CD1c-positive myeloid dendritic cell (primary cell): ENCODE results near the gene CLDN18.
A peak's percentile ranks its signal among the peaks of the same experiment; 100 is the strongest.

Experiments
- DNase-seq: peaks from one replicate; pipeline ENCODE4 v3.0.0-alpha.2; 2016; ENCODE audit errors: extremely low spot score

The CLDN18 gene

GRCh38 chr3:138009476-138010272 lies at the start of gene CLDN18:
Gene CLDN18 (plus strand): TSS chr3:138010165. CDS start chr3:138010226, 61 bp downstream.
- DNase-seq, result no peak

- no peak for DNase-seq
Measured at GRCh38 chr3:137962251-137962650, 47.7 kb upstream of the CLDN18 start.

- no peak for DNase-seq
Measured at GRCh38 chr3:137963463-137963862, 46.5 kb upstream of the CLDN18 start.

GRCh38 chr3:137970914-137971831 lies 38.8 kb upstream of the CLDN18 start:
- peak; percentile 47 for DNase-seq

- DNase-seq, result no peak
Measured at GRCh38 chr3:137972396-137972795, 37.6 kb upstream of the CLDN18 start.

GRCh38 chr3:137978328-137978727 lies 31.6 kb upstream of the CLDN18 start:
- no peak for DNase-seq

- no peak for DNase-seq
Measured at GRCh38 chr3:137987723-137988122, 22.2 kb upstream of the CLDN18 start.

GRCh38 chr3:137988152-137988551 lies 21.8 kb upstream of the CLDN18 start:
- no peak for DNase-seq

- no peak for DNase-seq
Measured at GRCh38 chr3:137988982-137989381, 21.0 kb upstream of the CLDN18 start.

GRCh38 chr3:137990427-137990826 lies 19.5 kb upstream of the CLDN18 start:
- DNase-seq, result no peak

- no peak for DNase-seq
Measured at GRCh38 chr3:137992592-137992991, 17.4 kb upstream of the CLDN18 start.

- DNase-seq, result no peak
Measured at GRCh38 chr3:137998121-137999042, 11.6 kb upstream of the CLDN18 start.

GRCh38 chr3:138003069-138003468 lies 6.9 kb upstream of the CLDN18 start:
- DNase-seq, result no peak

- DNase-seq, result no peak
Measured at GRCh38 chr3:138005627-138006026, 4.3 kb upstream of the CLDN18 start.

GRCh38 chr3:138007898-138008297 lies 2.1 kb upstream of the CLDN18 start:
- DNase-seq, result no peak

GRCh38 chr3:138010273-138010590 lies 267 bp downstream of the CLDN18 start:
- DNase-seq, result no peak

GRCh38 chr3:138011722-138012121 lies 1.8 kb downstream of the CLDN18 start:
- DNase-seq, result no peak

- DNase-seq, result no peak
Measured at GRCh38 chr3:138012526-138012925, 2.6 kb downstream of the CLDN18 start.

GRCh38 chr3:138016065-138016464 lies 6.1 kb downstream of the CLDN18 start:
- no peak for DNase-seq

GRCh38 chr3:138019281-138020069 lies 9.5 kb downstream of the CLDN18 start:
- DNase-seq, result no peak

- DNase-seq, result no peak
Measured at GRCh38 chr3:138023754-138024153, 13.8 kb downstream of the CLDN18 start.
